Superior temporal gyrus (tissue), 1 donor: ENCODE results near the gene TANC1.

Experiments used
- DNase-seq: peaks from one replicate; pipeline ENCODE4 v3.0.0-alpha.2; 2016; ENCODE audit errors: extremely low spot score

The TANC1 gene

DNA sequence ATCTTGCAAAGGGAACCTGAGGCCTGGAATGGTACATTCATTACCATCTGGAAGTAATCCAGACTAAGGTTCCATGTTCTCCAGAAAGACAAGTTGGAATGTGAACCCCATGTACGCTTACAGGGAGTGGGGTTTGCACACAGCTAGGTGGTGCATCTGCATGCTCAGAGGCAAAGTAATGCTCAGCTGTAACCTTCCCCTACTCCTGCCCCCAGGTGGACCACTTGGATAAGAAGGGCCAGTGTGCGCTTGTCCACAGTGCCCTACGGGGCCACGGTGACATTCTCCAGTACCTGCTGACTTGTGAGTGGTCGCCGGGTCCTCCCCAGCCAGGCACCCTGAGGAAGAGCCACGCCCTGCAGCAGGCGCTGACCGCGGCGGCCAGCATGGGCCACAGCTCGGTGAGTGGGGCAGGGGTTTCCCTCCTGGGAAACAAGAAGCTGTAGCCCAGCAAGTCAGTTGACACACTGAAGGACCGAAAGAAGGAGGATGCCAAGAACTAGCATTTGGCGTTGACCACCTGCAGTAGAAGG, 228.0 kb downstream of the TANC1 start:
- no peak for DNase-seq

DNA sequence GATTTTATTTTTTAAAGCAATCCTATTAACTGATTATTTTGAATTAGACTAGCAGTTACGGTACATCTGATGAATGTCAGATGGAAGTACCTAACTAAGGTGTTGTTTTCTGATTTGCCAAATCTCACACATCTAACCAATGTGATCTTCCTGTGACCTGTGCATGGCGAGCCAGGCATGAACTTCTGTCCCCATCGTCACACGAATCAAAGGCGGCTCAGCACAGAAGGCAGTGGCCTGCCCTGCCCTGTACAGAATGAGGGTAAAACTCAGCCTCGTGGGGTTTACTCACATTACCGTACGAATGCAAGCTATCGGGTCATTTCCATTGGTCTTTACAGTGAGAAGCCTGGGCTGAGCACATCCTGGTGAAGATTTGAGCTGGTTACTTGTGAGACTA, 230.8 kb downstream of the TANC1 start:
- no peak for DNase-seq

DNA sequence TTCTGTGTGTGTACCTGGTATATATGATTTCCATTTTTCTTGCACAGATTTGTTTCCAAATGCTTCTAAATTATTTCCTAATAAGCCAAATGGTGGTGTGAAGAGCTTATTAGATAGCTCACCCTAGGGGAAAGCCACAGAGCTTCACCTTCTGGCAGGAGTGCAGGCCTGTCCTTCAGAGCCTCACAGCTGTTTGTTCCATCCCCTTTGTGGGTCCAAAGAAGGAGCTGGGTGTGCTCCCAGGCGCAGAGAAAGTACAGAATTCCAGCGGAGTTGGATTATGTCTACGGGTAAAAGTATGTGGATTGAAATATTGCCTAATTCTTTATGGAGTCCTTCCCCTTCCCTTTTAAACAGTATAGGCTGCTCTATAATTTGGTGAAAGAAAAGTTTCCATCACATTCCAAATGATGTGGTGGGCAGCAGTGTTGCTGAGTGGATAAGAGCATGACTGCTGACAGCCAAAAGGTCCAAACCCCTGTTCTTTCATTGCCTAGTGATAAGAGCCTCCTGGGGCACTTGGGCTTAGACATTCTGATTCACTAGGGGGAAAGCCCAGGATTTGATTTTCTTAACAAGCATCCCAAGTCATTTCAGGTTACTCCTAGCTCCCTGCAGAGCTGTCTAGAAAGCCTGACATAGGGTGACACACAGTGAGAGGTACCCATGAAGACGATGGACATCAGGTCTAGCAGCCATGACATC, 231.5 kb downstream of the TANC1 start:
- no peak for DNase-seq

DNA sequence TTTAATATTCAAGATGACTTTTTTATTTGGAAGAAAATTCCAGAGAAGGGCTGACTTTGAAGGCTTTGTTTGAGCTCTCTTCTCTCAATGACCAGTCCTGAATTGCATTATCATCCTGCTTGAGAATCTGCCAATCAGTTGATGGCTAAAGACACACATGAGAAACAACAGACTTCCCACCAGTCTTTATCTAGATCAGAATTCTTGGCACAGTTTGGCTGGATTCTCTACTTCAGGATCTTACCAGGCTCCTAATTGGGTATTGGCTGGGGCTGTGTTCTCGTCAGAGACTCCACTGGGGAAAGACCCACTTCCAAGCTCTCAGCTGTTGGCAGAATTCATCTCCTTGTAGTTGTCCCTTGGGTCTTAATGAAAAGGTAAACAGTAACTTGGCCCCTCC, 232.1 kb downstream of the TANC1 start:
- no peak for DNase-seq

DNA sequence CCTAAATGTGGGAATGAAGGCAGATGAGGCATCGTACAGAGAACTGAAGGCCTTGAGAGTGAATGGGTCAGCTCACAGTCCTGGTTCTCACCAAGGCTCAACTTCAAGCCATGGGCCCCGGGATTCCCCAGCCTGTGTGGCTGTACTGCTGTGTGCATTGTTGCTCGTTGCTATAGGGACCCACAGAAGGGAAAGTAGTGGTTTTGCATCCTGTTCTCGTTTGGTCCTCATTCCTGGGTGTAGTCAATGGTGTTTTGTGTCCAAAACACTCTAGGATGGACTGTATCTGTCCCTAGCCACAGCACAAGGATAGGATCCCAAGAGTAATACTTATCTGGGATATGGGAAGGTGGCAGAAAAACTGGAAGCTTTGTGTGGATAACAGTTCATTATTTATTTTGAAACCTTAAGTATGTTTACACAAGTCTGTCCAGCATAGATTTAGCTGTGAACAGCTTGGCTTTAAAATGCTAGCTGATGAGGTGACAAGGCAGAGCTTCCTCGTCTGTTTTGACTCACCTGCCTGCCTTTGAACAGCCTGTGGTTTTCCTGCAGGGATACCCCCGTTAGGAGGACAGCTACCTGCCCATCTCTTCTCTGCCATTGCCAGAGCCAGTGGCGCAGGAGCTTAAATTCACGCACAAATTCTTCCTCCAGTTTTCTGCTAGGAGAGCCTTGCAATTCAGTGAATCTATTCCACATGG, 233.1 kb downstream of the TANC1 start:
- no peak for DNase-seq

DNA sequence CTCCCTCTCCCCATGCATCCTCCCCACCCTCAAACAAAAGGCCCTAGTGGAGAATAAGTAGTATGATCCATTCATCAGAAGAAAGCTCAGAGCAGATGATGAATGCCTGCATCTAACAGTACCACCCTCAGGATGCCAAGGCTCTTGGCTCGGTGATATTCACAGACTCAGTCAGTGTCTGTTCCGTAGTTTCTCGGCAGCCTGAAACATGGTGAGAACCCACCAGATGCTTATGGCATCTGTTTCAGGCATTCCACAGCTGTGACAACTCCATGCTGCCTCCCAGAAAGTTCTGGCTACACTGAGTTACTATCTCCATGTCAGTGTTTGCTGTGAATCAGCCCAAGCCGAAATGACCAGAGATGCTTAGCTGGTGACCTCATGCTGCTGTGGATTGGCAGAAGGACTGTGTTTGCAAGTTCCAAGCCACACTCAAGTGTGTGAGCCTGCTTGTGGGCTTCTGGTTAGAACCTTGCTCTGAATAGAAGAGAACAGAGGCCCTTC, 234.2 kb downstream of the TANC1 start:
- peak; percentile 73 for DNase-seq

DNA sequence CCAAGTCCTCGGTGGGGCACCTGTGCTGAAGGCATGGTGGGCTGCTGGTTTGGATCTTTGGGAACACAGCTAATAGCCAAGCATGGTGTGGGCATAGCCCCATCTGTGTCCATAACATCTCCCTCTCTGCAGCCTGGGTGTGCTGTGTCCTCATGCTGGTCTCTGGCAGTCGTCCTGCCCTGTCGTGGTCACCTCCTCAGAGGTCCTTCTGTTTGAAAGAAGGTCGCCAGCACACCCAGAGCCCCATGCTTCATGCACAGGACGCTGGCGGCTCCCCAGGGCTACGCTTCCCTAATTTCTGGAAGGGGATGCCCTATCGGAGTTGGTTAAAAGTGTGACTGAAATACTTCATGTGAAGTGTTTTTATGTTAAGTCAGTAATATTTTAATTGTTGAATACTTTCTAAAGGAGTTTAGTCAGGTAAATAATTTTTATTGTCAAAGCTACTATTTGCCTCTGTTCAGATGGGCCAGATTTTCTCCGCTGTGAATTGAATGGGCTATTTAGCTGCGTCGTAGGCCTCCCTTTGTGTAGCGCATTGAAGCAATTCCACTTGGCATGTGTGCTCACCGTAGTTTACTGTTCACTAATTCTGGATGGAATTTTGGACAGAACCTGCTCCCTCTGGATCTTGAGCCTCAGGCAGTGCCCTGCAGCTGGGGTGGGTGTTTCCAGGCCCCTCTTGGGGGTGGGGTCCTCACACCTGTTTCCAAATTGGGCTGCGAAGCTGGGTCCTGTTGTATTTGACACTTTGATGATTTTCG, 236.1 kb downstream of the TANC1 start:
- no peak for DNase-seq

DNA sequence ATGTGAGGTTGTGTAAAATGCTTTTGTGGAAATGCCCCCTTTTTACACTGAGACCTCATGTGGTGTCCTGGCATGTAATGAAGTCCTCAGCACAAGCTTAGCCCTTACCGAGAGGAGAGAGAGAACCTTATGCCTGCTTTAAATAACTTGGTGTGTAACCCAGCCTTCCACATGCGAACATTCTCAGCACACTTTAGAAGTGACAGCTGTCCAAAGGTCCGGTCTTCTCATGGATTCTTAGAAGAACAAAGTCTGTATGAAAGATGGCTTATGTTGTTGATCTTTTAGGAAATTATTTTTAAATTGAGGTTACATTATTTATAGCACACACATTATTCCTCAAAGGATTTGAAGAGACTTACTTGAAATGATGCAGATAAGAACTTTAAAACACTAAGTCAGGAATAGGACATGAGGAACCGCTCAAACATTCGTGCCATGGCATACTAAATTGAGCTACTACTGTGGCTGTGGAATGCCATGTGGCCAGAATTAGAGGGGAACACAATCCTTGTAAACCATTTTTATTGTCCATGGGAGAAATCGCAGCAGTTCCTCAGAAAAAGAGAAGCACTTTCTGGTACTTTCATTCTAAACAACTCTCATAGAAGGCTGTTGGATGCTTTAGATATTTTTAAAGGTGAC, 238.4 kb downstream of the TANC1 start:
- DNase-seq: no peak

DNA sequence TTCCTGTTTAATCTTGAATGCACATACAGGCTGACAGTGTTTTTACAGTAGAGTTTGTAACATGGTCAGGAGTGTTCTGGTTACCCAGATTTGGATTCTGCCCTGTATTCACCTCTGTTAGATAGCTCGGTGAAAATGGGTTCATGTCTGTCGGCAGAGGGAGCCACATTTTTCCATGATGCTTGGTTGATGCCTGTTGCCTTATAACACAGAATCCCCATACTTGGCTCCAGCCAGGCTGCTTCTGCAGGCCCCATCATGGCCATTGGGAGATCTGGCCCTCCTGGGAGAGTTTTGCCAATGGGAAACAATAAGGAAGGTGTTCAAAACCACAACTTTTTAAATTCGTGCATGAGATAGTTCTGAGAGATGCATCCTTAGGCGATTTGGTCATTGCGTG, 240.0 kb downstream of the TANC1 start:
- no peak for DNase-seq

DNA sequence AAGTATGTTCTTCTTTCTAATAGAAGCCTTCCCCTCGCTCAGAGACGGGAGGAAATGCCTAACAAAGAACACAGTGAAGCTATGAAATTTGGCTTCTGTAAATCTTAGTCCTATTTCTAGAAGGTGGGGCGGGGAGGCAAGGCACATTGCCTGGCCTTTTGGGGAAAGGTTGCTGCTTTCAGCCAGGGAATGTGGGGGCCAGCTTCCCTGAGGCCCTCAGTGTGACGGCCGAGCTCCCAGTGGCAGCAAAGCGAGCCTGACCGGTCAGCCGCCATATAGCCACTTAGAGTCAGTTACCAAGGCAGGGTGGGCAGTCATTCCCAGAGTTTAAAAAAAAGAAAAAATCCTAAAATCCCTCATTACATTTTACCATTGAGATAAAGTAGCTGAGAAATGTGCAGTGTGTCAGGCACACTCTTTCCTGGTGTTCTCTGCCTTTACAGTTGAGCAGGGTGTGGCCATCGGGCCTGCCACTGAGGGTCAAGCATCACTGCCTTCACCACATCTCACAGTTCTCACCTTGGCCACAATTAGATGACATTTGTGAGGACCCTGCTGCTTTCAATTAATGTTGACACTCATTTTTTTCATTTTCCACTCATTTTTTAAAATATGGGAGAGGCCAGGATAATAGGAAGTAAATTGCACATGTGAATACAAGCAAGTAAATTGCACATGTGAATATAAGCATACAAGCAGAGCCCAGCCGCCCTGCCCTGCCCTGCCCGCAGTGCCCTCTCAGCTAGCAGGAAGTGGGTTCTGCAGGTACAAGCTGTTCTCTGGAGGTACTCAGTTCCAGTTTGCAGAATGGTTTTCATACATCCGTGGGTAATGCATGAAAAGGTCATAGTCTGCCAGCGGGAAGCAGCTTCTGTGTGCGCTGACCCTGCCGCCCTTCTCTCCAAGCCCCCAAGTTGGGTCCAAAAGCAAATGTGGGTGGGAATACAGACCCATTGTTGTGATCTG, 241.2 kb downstream of the TANC1 start:
- no peak for DNase-seq

DNA sequence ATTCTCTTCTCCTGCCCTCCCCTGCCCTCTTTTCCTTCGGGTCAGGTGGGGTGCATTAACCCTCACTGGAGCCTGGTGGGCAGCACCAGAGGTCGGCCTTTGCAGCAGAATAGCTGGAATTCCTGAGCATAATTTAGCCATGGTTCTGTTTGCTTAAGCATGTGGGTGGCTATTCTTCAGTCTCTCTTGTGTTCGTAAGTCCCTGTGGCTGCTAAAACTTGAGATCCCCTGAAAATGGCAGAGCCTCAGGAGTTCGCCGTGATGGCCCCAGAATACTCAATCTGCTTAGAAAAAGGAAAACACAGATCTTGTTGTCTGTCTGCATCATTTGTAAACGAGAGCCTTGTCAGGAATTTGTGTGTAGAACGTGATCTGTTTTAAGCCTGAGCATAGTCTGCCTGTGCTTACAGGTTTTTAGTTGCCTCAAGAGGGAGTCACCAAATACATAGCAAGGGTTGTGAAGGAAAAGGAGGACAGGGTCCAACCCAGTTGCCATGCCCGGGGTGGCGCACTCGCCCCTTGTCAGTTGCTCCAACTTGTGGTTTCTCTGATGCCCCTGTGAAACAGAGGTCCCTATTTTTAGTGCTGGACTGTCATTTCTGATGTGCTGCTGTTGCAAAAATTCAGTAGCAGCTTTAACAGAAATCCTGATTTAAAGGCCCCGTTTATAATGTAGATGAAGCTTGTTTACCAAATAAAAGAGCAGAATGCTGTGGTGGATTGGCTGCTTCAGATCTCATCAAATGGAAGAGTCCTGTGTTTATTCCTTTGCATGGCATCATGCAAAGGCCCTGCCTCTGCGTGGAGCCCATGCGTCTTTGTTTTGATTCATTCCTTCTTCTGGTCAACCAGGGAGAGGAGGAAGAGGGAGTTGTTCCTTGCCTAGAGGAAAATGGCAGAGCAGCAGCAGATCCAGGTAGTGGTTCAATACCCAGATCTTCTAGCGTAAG, 243.3 kb downstream of the TANC1 start:
- DNase-seq: peak; percentile 51

DNA sequence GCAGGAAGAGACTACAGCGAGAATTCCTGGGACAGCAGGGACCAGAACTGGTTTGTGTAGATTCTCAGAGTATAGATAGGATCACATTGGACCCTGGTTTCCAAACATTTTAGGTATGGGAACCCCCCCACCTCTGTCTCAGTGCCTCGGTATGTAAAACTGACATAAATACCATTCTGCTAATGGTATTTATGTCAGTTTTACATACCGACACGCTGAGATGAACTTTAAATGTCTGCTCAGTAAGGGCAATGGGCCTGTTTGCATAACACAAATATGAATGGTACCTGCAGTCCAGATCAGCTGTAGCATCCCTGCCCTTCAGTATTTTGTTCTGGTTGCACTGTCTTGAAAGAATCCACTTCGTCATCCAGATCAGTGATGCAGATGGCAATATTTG, 244.9 kb downstream of the TANC1 start:
- DNase-seq: no peak

DNA sequence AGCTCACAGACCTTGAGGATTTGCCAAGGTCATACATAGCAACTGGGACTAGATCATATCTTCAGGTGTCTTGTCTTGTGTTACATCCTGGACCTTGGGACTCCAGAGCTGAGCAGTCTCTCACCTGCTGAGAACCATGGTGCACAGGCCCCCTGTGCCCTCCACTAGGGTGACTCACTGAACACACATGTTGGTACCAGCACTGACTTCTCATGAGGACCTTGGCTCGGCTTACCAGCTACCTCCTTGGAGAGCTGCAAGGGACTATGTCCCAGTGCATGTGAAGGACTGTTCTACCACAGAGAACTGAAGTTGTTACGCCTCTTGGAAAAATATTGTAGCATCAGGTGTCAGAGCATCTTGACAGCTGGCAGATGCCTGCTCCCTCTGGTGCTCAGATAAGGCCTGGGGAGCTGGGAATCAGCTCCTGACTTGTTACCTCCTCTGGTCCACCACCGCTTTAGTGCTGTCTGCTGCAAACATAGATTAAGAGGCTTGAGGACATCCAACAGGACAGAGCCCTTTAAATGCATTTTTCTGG, 246.0 kb downstream of the TANC1 start:
- no peak for DNase-seq

DNA sequence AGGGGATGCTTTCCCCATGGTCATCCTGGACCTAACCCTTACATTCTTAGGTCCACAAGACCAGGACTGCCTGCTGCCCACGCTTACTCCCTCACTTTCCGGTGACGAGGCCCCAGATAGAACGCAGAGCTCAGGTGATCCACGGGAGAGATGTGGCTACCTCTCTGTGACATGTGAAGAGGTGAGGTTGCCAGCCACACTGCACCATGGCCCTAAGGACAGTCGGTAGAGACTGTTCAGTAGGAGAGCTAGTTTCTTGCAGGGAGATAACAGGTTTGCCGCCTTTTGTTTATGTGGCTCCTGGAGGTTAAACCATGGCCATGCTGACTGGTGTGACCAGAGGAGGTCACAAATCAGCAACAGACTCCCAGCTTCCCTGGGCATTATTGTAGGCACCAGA, 246.7 kb downstream of the TANC1 start:
- no peak for DNase-seq

DNA sequence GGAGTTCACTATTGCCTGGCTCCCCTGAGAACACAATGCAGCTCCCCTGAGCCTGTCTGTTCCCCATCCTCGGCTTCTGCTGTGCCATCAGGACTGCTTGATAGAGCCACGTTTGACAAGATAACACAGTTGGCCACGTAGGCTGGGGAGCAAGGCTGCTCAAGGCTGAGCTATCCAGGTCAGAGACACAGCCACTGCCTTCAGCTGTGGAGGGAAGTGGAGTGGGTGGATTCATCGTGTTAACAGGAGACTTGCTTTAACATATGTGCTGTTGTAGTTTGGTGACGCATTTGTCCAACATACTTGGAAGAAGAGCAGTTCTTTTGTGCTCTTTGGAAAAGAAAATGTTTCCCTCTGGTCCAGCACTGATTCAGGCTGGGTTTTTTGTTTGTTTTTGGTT, 249.2 kb downstream of the TANC1 start:
- peak; percentile 61 for DNase-seq

DNA sequence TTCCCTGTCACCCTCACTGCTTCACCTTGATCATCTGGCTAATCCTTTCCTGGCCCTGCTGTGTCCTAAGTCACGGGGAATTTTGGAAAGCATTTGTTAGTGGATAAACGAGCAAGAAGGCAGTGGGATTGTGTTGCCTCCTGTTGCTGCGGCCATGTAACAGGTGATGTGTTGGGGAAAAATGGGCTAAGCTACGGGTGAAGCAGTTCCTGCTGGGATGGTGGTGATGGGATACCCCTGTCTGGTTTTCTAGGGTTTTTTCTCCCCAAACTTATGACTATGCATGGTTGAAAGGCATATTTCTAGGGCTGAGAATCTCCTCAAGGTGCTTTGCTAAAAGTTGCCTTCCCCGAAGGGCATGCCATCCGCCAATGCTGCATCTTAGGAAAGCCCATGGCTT, 249.9 kb downstream of the TANC1 start:
- DNase-seq: no peak

DNA sequence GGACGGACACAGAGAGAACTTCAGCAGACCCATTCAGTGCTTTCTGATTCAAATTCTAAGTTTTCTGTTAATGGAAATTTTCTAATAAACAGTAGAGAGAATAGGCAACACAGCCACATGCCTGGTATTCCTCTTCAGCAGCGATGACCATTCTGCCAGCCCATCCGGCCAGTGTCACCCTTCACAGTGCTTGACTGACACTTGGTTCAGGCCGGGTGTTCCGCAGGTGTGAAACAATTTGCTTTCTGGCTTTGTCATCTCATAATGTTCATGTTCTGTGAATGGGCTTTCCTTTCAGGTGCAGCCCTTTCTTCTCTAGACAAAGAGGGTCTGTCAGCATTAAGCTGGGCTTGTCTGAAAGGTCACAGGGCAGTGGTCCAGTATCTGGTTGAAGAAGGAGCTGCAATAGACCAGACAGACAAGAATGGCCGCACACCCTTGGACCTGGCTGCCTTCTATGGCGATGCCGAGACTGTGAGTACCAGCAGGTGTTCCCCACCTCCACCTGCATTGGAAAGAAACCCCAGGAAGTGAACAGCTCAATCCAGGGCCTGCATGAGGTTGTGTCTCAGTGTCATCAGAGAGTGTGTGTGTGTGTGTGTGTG, 251.1 kb downstream of the TANC1 start:
- DNase-seq: no peak

DNA sequence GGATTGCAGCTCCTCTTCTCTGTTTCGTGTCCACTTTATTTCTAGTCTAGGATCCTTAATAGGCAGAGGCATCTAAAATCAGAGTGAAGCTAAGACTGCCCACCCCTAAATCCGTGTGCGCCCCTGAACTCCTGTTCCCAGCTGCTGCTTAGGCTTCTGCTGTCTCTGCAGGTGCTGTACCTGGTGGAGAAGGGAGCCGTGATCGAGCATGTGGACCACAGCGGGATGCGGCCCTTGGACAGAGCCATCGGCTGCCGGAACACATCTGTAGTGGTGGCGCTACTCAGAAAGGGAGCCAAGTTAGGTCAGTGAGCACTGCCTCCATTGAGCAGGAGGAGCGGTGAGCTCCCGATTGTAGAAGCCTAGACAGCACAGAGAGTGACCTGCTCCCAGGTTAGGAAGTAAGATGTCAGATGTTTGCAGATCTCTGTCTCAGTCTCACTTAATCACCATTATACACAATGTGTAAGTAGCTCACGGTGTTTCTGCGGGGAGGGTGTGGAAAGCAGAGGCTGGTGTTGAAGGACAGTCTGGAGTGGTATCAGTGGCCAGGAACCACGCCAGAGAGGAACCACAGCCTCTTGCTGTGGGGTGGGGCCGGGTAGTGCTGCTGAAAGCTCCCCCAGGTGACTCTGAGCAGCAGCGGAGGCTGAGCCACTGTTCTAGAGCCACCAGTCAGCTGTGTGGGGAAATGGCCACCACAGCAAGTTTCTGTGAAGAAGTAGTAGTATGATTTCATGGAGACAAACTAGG, 255.8 kb downstream of the TANC1 start:
- DNase-seq: no peak
